Amygdala (tissue), 56 donors: ENCODE results near the gene GNAI1.

ENCODE experiments used
- DNase-seq, 56 donors: peaks; one replicate each; lab custom pipeline; 2025; lab: John Stamatoyannopoulos, UW

GNAI1 gene

GRCh38 chr7:80204919-80205318 lies 70.3 kb downstream of the GNAI1 start:
- no peak for DNase-seq

- no peak for DNase-seq
These were observed 72.1 kb downstream of the GNAI1 start for GRCh38 chr7:80206763-80207162.

GRCh38 chr7:80207501-80207900 lies 72.9 kb downstream of the GNAI1 start:
- DNase-seq: no peak

- no peak for DNase-seq
These were observed 74.1 kb downstream of the GNAI1 start for GRCh38 chr7:80208700-80209099.

GRCh38 chr7:80210400-80210799 lies 75.8 kb downstream of the GNAI1 start:
- no peak for DNase-seq

- no peak for DNase-seq
These were observed 79.2 kb downstream of the GNAI1 start for GRCh38 chr7:80213814-80214213.

- DNase-seq: no peak
These were observed 81.1 kb downstream of the GNAI1 start for GRCh38 chr7:80215734-80216133.

- no peak for DNase-seq
These were observed 82.6 kb downstream of the GNAI1 start for GRCh38 chr7:80216996-80217842.

- no peak for DNase-seq
These were observed 84.1 kb downstream of the GNAI1 start for GRCh38 chr7:80218723-80219122.

GRCh38 chr7:80220022-80220634 lies 85.5 kb downstream of the GNAI1 start:
- no peak for DNase-seq

- DNase-seq: peak in 3 of 56 donors; percentile 8 to 23 (median 9)
These were observed 89.8 kb downstream of the GNAI1 start for GRCh38 chr7:80224415-80224814.

GRCh38 chr7:80225361-80225760 lies 90.7 kb downstream of the GNAI1 start:
- DNase-seq: no peak

GRCh38 chr7:80226629-80227028 lies 92.0 kb downstream of the GNAI1 start:
- no peak for DNase-seq

- DNase-seq: no peak
These were observed 95.7 kb downstream of the GNAI1 start for GRCh38 chr7:80230327-80230726.

- DNase-seq: no peak
These were observed 97.1 kb downstream of the GNAI1 start for GRCh38 chr7:80231707-80232106.

- DNase-seq: no peak
These were observed 98.5 kb downstream of the GNAI1 start for GRCh38 chr7:80232979-80233724.

GRCh38 chr7:80235334-80235733 lies 100.7 kb downstream of the GNAI1 start:
- no peak for DNase-seq

- DNase-seq: no peak
These were observed 102.0 kb downstream of the GNAI1 start for GRCh38 chr7:80236681-80237080.

GRCh38 chr7:80240265-80241025 lies 105.8 kb downstream of the GNAI1 start:
- DNase-seq: no peak

GRCh38 chr7:80241671-80242070 lies 107.0 kb downstream of the GNAI1 start:
- no peak for DNase-seq

GRCh38 chr7:80243425-80243824 lies 108.8 kb downstream of the GNAI1 start:
- no peak for DNase-seq
